ENCODE results near the gene PER3.

Gene PER3

DNA sequence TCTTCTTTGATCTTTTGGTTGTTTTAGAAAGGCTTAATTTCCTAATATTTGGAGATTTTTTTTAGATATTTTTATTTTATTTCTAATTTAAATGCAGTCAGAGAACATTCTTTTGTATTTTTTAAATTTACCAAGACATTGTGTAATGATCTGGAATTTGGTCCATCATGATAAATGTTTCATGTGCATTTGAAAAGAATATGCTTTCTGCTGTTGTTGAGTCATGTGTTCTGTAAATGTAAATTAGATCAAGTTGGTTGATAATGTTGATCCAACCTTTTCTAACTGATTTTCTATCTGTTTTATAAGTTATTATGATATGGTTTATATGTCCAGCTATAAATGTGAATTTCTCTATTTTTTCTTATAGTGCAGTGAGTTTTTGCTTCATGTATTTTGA is 48.9 kb downstream of the PER3 start:
- DNase-seq (ENCODE audit: low read depth): no peak

DNA sequence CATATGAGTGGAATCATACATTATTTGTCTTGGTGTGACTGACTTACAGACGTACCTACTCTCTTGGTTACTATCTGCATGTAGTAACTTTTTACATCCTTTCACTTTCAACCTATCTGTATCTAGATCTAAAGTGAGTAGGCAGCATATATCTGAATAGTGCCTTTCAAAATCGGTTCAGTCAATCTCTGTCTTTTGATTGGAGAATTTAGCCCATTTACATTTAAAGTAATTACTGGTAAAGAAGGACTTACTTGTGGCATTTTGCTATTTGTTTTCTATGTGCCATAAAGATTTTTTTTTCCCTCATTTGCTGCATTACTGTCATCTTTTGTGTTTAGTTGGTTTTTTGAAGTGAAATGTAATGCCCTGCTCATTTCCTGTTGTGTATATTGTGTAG is 54.6 kb downstream of the PER3 start:
- no peak for DNase-seq (ENCODE audit: low read depth)

DNA sequence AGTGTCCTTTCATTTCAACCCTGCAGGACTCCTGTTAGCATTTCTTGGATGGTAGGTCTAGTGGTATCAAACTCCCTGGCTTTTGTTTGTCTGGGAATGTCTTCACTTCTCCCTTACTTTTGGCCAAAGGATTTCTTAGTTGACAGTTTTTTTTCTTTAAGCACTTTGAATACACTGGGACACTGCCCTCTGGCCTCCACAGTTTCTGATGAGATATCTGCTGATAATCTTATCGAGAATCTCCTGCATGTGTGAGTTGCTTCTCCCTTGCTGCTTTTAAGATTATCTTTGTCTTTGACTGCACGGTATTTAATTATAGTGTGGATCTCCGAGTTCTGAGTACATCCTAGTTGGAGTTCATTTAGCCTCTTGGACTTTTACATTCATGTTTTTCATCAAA is 55.4 kb downstream of the PER3 start:
- DNase-seq (ENCODE audit: low read depth): no peak

DNA sequence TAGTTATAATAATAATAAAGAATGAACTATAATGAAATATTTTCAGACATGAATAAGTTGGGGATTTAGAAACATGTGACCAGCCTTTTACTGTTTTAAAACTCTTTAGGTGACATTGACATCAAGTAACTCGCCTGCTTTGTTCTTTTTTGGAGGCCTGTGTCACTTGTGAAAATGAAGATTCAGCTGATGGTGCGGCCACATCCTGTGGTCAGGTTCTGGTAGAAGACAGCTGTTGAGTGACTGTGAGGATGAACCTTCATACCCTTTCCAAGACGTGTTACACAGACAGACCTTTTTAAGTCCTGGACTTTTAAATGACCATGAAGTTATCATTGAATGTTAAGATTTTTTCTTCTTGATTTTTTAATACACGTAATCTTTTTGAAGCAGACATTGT is 58.4 kb downstream of the PER3 start:
- DNase-seq (ENCODE audit: low read depth): no peak

DNA sequence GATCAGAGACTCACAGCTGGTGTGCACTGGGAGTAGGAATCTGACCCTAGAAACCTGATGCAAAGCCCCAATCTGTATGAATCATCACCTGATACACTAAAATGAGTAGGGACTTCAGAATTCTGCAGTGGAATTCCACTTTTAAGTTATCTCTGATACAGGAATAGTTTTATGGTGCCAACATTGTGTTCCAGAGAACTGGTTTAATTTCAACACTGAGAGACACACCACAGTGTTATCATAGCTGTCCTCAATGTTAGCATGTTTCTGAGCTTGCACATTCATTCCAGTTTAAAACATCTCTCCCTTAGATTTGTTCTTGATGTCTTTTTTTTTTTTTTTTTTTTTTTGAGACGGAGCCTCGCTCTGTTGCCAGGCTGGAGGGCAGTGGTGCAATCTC is 61.7 kb downstream of the PER3 start:
- no peak for DNase-seq (ENCODE audit: low read depth)

DNA sequence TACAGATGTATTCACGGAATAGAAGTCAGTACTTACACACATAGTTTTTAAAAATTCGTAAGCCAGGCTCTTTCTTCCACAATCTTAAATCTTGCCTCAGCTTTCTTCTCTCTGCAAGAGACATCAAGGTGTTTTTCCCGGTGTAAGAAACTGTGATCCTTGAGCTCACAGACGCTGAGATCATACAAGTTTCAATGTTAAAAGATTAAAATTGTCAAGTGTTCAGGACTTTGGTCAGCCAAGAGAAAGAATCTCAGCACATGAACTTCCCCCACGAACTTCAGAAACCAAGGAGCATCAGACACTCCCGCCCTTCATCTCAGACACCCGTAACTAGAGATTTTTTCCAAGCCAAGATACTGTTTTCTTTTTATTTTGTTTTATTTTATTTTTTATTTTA is 62.6 kb downstream of the PER3 start:
- no peak for DNase-seq (ENCODE audit: low read depth)

DNA sequence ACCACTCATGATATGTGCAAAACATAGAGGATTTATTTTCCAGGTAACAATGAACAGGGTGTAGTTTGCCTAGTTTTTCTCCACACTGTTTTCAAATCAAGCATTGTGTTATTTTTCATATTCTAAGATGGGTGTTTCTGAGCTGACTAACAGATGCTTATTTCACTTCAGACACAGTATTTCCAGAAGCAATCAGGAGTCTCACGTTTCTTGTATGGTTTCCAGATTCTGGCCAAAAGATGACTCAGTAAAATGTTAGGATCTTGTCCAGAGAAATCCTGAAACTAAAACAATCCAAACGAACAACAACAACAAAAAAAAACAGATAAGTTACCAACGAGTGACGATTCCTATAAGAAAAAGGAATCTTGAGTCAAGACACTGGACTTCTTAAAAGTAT is 63.5 kb downstream of the PER3 start:
- no peak for DNase-seq (ENCODE audit: low read depth)

DNA sequence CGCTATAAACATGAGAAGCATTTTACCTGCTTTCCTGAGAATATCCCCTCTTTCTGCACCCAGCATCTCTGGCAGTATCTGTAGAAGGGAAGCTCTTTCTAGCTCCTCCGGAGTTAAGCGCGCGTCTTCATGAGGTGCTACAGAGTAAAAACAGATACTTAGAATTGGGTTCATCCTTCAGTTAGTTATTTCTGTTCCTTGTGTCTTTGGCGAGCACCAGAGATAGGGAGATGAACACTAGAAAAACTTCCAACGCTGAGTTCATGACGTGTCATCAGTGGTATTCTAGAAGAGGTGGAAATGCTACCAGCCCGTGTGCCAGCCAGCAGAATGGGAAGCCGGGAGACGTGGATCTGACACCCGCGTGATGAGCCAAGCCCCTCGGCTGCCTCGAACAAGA is 66.7 kb downstream of the PER3 start:
- no peak for DNase-seq (ENCODE audit: low read depth)

DNA sequence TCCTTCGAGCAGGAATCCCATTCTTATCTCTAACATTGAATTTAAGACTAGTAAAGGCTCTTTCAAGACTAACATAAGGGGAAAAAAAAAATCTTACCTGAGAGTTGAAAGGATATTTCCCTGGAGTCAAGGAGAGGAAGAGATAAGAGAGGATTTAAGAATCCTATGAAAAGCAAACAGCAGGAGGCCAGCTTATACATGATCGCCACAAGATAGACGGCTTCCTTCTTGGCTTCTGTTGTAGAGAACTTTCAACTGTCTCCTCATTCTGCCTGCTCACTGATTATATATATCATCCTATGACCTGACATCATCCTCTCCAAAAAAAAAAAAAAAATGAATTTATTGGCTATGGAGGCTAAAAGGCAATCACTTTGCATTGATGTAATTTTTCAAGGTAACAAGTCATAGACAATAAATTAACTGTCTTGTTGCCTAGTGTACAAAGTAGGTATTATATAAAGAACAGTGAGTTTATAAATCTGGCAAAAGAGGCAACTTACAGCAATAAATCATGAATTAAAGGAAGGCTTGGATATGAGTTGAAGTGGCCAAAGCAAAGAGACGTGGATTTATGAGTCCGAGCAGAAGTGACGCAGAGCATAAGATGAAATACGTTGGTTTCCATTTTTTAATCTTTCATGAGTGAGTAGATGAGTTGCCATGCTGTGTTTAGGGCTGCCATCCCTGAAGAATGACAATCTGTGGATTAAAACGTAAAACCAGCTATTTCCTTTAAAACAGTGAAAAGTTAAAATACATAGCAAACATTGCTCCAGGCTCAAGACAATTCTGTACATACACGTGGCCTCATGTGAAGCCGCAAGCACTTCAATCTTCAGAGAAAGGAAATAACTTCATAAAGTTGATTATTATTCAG is 69.0 kb downstream of the PER3 start, which contains the start of gene UTS2:
TSS of gene UTS2 (minus strand) at position 262 of the 880 bp plus-strand sequence. CDS start at position 200, 62 bp downstream.
- DNase-seq (ENCODE audit: low read depth): no peak

DNA sequence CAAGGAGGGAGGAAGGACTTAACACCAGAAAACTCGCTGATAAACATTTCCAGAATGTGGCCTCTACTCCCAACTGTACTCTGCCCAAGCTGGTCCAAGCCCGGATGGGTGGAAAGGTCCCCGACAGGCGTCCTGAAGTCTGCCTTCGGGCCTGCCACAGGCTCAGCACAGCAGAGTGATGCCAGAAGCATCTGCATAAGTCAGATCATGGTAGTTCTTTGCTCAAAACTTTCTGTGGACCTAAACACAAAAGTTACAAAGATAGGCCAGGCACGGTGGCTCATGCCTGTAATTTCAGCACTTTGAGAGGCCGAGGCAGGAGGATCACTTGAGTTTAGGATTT is 69.6 kb downstream of the PER3 start:
- no peak for DNase-seq (ENCODE audit: low read depth)

DNA sequence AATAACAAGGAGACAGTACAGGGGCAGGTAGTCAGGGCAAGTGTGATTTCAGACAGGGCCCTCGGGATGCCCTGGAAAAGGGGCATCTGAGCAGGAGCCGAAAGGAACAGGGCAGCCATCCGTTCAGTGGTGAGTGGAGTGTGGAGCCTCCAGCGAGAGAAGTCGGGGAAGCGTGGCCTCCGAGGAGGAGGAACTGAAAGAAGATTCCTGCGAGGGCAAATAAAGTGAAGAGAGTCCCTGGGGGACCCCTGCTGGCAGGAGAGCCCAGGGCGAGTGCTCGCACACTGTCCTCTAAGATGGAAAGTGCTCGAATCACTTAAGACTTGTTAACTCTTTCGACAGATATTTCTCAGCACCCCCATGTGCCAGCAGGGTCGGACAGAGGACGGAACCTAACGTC is 72.3 kb downstream of the PER3 start:
- no peak for DNase-seq (ENCODE audit: low read depth)

DNA sequence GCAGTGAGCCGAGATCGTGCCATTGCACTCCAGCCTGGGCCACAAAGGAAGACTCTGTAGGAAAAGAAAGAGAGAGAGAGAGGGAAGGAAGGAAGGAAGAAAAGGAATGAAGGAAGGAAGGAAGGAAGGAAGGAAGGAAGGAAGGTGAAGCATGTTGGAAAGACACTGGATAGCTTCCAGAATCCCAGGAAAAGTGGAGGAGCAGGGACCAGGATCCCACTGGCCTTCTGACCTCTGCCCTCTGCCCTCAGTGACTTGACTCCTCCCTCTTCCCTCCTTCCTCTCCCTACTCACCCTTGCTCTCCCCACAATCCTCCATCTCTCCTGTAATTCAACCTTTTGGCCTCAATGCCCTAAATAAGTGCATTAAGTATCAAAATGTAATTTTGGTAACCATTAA is 72.9 kb downstream of the PER3 start:
- DNase-seq (ENCODE audit: low read depth): no peak

DNA sequence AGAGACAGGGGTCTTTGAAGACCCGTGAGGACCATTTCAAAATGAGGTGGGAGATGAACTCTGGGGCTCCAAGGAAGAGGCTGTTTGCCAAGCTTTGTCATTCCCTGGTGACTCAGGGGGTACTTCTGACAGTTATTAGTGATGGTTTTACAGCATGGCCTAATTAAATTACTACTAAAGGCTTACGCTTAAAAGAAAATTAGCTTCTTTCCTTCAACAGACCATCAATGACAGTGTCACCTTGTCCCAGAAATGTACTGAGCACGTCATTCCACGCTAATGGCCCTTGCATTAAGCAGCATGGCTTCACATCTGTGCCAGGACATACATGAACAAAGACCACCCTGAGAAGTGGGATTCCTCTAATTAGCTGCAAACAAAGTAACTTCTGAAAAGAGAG is 73.9 kb downstream of the PER3 start:
- no peak for DNase-seq (ENCODE audit: low read depth)

DNA sequence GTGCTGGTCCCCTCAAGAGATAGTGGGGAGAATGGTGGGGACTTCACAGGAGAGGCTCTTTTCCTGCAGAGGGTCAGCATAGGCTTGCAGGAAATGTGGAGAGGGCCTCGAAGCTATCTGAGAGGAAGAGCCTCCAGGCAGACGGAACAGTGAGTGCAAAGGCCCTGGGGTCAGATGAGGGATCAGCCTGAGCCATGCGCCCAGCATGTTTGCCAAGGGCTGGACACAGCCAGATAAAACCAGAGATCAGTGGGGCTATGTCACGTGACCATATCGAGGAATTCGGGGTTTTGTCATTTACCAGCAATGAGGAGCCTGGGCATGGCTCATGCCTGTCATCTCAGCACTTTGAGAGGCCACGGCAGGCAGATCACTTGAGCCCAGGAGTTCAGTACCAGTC is 75.3 kb downstream of the PER3 start:
- DNase-seq (ENCODE audit: low read depth): no peak

DNA sequence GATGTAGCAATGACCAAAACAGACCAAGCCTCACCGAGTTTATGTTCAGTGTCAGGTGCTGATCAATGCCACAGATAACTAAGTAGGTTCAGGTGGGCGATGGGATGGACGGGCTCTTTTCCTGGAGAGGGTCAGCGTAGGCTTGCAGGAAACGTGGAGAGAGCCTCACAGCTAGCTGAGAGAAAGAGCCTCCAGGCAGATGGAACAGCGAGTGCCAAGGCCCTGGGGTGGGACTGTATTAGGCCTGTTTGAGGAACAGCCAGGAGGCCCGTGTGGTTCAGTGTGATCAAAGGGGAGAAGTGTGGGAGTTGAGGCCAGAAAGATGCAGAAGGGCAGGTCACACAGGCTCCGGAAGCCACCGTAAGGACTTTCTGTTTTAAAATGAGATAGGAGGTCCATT is 76.0 kb downstream of the PER3 start:
- no peak for DNase-seq (ENCODE audit: low read depth)

DNA sequence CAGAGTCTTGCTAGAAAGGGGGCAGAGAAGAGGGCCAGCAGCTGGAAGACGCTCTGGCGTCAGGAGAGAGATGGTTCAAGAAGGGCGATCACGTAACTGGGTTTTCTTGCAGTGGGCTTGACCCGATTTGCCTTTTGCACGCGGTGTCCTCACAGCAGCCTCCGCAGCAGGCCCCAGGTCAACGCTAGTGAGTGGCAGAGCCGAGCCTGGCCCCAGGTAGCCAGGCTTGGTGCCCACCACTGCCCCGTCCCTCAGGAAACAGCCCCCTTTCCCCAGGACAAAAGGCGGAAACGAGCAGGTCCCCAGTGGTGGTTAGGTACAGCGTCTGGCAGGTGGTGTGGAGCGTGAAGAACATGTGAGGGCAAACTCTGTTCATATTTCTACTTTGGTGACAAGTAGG is 77.4 kb downstream of the PER3 start:
- DNase-seq (ENCODE audit: low read depth): no peak

DNA sequence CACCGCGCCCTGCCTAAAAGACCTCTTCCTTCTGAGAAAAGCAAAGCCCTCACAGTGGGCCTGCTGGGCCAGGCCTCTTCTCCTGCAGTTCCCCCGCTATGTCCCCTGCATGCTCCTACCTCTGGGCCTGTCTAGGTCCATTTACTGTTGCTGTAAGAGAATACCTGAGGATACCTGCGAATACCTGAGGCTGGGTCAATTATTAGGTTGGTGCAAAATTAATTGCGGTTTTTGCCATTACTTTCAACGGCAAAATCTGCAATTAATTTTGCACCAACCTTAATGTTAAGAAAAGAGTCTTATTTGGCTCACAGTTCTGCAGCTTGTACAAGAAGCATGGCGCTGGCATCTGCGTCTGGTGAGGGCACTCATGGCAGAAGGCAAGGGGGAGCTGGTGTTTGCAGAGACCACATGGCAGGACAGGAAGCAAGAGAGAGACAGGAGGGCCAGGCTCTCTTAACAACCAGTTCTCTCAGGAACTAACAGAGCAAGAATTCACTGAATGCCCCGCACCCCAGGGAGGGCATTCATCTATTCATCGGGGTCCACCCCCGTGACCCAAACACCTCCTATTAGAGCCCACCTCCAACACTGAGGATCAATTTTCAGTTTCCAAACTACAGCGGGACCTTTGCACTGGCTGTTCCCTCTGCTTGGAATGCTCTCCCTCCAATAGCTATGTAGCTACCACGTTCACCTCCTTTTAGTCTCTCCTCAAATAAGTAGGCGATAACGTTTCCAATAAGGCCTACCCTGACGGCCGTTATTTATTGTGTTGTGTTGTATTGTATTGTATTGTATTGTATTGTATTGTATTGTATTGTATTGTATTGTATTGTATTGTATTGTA is 78.3 kb downstream of the PER3 start:
- DNase-seq (ENCODE audit: low read depth): no peak

DNA sequence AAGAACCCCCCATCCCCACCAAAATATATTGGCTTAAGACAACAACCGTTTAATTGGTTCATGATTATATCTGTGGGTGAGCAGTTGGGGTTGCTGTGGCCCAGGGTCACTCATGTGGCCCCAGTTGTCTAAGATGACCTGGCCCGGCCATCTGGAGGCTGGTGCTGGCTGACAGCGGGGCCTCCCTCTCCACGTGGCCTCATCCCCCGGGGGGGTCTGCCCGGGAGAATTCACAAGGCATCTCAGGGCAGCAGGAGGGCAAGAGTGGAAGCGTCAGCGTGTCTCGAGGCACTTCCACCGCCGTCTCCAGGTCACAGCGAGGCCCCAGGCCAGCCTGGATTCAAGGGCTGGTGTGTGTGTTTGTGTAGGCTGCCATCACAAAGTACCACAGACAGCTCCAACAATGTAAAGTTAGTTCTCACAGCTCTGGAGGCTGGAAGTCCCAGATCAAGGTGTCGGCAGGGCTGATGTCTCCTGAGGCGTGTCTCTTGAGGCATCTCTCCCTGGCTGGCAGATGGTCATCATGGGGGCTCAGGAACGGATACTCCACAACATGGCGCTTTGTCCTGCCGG is 79.8 kb downstream of the PER3 start:
- no peak for DNase-seq (ENCODE audit: low read depth)

DNA sequence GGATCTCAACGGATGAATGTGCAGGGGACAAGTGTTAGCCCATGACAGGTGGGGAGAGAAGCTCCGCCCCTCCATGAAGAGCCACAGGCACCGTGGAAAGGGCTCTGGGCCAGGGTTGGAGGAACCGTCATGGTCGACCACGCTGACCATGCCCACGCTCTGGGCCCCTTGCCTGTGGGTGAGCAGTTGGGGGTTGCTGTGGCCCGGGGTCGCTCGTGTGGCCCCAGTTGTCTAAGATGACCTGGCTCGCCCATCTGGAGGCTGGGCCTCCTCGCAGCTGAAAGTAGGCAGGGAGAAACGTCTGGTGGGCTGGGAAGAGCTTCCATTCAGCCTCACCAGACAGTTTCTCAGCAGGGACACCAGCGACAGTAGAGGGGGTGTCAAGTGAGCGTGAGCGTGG is 81.9 kb downstream of the PER3 start:
- no peak for DNase-seq (ENCODE audit: low read depth)

DNA sequence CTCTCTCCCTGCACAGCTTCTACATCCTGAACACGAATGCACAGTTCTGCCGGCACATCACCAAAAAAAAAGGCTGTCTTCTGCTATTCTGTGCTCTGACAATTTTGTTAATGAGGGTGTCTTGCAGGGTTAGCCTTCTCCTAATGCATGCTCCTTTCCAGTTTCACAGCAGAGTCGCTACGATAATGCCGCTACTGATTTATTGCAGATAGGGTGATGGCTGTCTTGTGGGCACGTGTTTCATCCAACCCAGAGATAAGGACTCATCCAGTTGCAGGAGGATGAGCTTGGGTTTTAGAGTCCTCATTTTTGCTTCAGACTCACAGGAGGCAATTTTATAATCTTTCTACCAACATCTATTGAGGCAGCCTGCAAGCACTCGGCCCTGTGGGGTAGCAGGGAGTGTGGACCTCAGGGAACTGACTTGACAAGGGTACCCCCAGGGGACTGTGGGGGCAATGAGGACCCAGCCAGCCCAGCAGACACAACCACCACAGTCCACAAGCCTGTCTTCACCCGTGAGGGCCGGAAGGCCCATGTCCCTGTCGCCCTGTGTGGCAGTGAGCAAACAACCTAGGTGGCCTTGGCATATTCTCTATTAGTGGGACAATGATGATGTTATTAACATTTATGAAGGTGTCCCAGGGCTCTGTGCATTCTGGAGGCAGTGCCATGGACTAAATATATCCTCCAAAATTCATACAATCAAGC is 84.1 kb downstream of the PER3 start:
- DNase-seq (ENCODE audit: low read depth): no peak

DNA sequence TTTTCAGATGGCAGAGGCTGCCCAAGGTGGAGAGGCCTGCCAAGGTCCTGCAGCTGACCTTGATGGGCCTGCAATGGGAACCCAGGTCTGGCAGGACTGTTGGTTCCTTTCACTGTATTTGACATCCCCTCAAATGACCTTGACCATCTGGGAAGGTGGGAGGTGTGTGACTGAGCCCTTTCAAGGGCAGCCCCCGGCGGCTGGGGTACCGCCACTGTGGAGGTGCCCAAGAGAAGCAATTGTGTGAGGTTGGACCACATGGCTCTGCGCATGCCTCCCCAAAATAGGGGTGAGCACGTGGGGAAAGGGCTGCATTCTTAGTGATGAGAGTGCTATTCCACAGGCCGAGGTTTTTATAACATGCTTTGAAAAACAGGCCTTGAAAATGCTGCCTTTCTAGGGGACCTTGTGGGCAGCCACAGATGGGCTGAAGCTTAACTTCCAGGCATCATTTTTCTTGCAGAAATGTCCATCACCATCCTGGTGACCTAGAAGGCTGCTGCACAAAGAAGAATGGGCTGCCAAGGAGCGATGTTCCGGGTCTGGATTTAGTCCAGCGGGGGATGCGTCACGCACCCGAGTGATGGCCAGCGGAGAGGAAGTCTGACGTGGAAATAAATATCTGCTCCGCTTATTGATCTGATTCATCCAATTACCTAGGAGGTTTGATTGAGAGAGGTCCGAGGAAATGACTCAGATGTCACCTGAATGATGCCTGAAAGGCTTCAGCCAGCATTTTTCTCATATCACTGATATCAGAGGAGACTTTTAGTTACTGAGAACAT is 85.2 kb downstream of the PER3 start:
- DNase-seq (ENCODE audit: low read depth): no peak

DNA sequence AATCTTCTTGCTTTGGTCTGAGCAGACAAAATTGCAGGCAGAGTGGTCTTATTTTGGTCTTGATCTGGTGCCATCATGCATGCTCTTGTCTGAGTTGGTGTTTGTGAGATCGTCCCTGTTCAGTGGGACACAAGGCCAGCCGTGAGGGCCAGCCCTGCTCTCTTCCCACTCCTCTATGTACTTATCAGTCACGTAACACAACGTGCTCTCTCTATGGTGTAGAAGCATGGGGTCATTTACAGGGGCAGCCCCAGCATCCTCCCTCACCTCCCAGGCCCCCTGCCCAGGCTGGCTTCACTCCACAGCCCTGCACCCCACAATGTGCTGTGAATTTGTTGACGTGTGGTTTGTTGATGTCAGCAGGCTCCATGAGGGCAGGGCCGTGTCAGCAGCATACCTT is 87.0 kb downstream of the PER3 start:
- DNase-seq (ENCODE audit: low read depth): no peak
